PFSK-1 (cell line): Measurements from ENCODE around the gene PATL2.

Source experiments
- FOXP2 ChIP-seq: optimal IDR thresholded peaks from 2 replicates; pipeline ENCODE3; 2011; ENCODE audit warnings: borderline replicate concordance, control low read depth, inconsistent platforms; ENCODE audit not compliant: insufficient read depth; ENCODE audit errors: extremely low read length, extremely low read depth
- POLR2AphosphoS5 ChIP-seq: IDR thresholded peaks from 2 replicates; pipeline ENCODE4 v1.6.1; 2012; ENCODE audit warnings: low read depth, mild to moderate bottlenecking, control low read depth, low read length, moderate library complexity
- SIN3A ChIP-seq: IDR thresholded peaks from 2 replicates; pipeline ENCODE4 v1.6.1; 2012; ENCODE audit warnings: mild to moderate bottlenecking, low read length, moderate library complexity, borderline replicate concordance; ENCODE audit not compliant: insufficient read depth
- TAF1 ChIP-seq: IDR thresholded peaks from 2 replicates; pipeline ENCODE4 v1.6.1; 2012; ENCODE audit warnings: low read length, control low read depth, borderline replicate concordance; ENCODE audit not compliant: insufficient read depth
- TF ChIP-seq, protein P1 (sequence below), 2 experiments: IDR thresholded peaks; 2 replicates each; pipeline versions ENCODE4 v1.6.1 to v1.8.0; 2011 to 2012; ENCODE audit warnings: low read depth in 2 of 2, low read length in 2 of 2, control low read depth in 1 of 2, inconsistent platforms in 1 of 2, mild to moderate bottlenecking in 1 of 2, moderate library complexity in 1 of 2; ENCODE audit not compliant: insufficient read depth in 1 of 2

DNA sequence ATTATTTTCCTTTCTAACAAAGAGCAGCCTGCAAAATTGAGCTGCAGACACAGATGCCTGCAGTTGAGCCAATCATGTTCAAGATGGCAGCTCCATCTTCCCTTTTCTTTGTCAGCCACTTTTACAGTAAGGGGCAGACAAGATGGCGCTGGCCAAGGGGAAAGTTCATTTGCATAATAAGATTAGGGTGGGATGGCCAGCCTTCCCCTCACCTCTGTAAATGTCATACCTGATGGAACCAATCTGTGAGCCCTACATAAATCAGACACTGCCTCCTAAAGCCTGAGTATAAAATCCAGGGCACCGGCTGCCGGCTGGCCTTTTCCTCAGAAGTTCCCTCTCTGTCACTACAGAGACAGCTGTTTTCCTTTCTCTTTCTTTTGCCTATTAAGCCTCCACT lies 15.8 kb downstream of the PATL2 start:
- no peak for TF ChIP-seq POLR2AphosphoS5
- TF ChIP-seq TAF1: no peak
- no peak for TF ChIP-seq SIN3A
- TF ChIP-seq, protein P1, sequence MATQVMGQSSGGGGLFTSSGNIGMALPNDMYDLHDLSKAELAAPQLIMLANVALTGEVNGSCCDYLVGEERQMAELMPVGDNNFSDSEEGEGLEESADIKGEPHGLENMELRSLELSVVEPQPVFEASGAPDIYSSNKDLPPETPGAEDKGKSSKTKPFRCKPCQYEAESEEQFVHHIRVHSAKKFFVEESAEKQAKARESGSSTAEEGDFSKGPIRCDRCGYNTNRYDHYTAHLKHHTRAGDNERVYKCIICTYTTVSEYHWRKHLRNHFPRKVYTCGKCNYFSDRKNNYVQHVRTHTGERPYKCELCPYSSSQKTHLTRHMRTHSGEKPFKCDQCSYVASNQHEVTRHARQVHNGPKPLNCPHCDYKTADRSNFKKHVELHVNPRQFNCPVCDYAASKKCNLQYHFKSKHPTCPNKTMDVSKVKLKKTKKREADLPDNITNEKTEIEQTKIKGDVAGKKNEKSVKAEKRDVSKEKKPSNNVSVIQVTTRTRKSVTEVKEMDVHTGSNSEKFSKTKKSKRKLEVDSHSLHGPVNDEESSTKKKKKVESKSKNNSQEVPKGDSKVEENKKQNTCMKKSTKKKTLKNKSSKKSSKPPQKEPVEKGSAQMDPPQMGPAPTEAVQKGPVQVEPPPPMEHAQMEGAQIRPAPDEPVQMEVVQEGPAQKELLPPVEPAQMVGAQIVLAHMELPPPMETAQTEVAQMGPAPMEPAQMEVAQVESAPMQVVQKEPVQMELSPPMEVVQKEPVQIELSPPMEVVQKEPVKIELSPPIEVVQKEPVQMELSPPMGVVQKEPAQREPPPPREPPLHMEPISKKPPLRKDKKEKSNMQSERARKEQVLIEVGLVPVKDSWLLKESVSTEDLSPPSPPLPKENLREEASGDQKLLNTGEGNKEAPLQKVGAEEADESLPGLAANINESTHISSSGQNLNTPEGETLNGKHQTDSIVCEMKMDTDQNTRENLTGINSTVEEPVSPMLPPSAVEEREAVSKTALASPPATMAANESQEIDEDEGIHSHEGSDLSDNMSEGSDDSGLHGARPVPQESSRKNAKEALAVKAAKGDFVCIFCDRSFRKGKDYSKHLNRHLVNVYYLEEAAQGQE (IDR thresholded peaks at IDR 0.05; ENCODE audit: insufficient read depth in 1 of 2, low read depth in 2 of 2, low read length in 2 of 2): no peak
- TF ChIP-seq FOXP2: no peak
